Measurements from ENCODE around the gene GTF2A1. TPM values are rescaled to one million over a fixed set of nuclear protein-coding genes. Genes with fewer than 3 reads are reported as not detected.

GTF2A1 gene
- polyA plus RNA-seq, 1 of the 3 experiments (the other 2 are of a cell fraction): 7.6 TPM

GRCh38 chr14:81236138-81236537 is 15.4 kb upstream of the GTF2A1 start:
- no peak overlapping the region for H3K27ac ChIP-seq (ENCODE audit: low read depth in 2 of 2, low read length in 1 of 2)
- no peak overlapping the region for H3K9ac ChIP-seq
- H3K27me3 ChIP-seq (ENCODE audit: insufficient read depth): no peaks in the 10 kb centered on the region
- 74% methylated on average over 4 of the region's 20 CpGs for WGBS (ENCODE audit: low lambda C conversion rate)
- H3K79me2 ChIP-seq (ENCODE audit: insufficient read depth): no peaks in the 10 kb centered on the region
- TF ChIP-seq TEAD4 (IDR thresholded peaks at IDR 0.05; ENCODE audit: borderline replicate concordance, insufficient read depth): no peak
- TF ChIP-seq MXI1 (IDR thresholded peaks at IDR 0.05; ENCODE audit: low read depth, low read length): no peak
- TF ChIP-seq RCOR1 (IDR thresholded peaks at IDR 0.05; ENCODE audit: low read length): no peak
- TF ChIP-seq RAD21 (IDR thresholded peaks at IDR 0.05; ENCODE audit: low read length): no peak
- no peak for TF ChIP-seq YY1 (IDR thresholded peaks at IDR 0.05; ENCODE audit: low read depth)
- no peak for TF ChIP-seq GATA2 (CRISPR knock-in tag; IDR thresholded peaks at IDR 0.05)
- TF ChIP-seq NFIC (IDR thresholded peaks at IDR 0.05; ENCODE audit: borderline replicate concordance): no peak
- TF ChIP-seq RXRA (IDR thresholded peaks at IDR 0.05; ENCODE audit: borderline replicate concordance, low read depth): no peak
- TF ChIP-seq SIN3A (IDR thresholded peaks at IDR 0.05; ENCODE audit: borderline replicate concordance, low read depth, low read length): no peak
- no peak for TF ChIP-seq EZH2phosphoT487 (IDR thresholded peaks at IDR 0.05; ENCODE audit: borderline replicate concordance, low read depth)
- TF ChIP-seq, protein P1, sequence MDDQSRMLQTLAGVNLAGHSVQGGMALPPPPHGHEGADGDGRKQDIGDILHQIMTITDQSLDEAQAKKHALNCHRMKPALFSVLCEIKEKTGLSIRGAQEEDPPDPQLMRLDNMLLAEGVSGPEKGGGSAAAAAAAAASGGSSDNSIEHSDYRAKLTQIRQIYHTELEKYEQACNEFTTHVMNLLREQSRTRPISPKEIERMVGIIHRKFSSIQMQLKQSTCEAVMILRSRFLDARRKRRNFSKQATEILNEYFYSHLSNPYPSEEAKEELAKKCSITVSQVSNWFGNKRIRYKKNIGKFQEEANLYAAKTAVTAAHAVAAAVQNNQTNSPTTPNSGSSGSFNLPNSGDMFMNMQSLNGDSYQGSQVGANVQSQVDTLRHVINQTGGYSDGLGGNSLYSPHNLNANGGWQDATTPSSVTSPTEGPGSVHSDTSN (IDR thresholded peaks at IDR 0.05): no peak
- TF ChIP-seq, protein P2, sequence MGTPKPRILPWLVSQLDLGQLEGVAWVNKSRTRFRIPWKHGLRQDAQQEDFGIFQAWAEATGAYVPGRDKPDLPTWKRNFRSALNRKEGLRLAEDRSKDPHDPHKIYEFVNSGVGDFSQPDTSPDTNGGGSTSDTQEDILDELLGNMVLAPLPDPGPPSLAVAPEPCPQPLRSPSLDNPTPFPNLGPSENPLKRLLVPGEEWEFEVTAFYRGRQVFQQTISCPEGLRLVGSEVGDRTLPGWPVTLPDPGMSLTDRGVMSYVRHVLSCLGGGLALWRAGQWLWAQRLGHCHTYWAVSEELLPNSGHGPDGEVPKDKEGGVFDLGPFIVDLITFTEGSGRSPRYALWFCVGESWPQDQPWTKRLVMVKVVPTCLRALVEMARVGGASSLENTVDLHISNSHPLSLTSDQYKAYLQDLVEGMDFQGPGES (IDR thresholded peaks at IDR 0.05; ENCODE audit: low read depth, low read length): no peak
- TF ChIP-seq JUND (IDR thresholded peaks at IDR 0.05): no peak
- TF ChIP-seq SMC3 (IDR thresholded peaks at IDR 0.05; ENCODE audit: low read depth, low read length): no peak
- TF ChIP-seq EP300 (IDR thresholded peaks at IDR 0.05; ENCODE audit: borderline replicate concordance in 1 of 2, low read depth in 1 of 2, low read length in 1 of 2): no peak
- TF ChIP-seq REST (IDR thresholded peaks at IDR 0.05; ENCODE audit: low read depth, low read length): no peak
- no peak for TF ChIP-seq FOXJ3 (CRISPR knock-in tag; IDR thresholded peaks at IDR 0.05)
- TF ChIP-seq CTCF (IDR thresholded peaks at IDR 0.05): no peak
- no peak for TF ChIP-seq ELF1 (IDR thresholded peaks at IDR 0.05)
- TF ChIP-seq FOSL2 (IDR thresholded peaks at IDR 0.05; ENCODE audit: borderline replicate concordance, low read depth): no peak
- H3K4me2 ChIP-seq: no peak overlapping the region
- H2AFZ ChIP-seq (ENCODE audit: low read depth): no peak overlapping the region
- H3F3A ChIP-seq (replicated peaks; ENCODE audit: insufficient read depth): no peaks in the 10 kb centered on the region
- CTCF ChIA-PET: interaction anchor here (0.8 to 0.9 kb wide), 2 partner anchors 218 to 228 kb away, joined by 3 read pairs; no protein-coding TSS in a partner anchor
- no peak for DNase-seq
- no peaks in the 10 kb centered on the region for H4K20me1 ChIP-seq (ENCODE audit: insufficient read depth)
- no peak overlapping the region for H3K4me3 ChIP-seq (ENCODE audit: low read depth in 2 of 2, low read length in 1 of 2)
- no peaks in the 10 kb centered on the region for H3K9me2 ChIP-seq
- peaks cover 0 to 4% of the 10 kb centered on the region in 2 experiments; a peak in 1 of 4 replicates for H3K4me1 ChIP-seq (ENCODE audit: control insufficient read depth in 1 of 2, insufficient read depth in 2 of 2, low read depth in 1 of 2, low read length in 1 of 2)
- peaks cover 9% of the 10 kb centered on the region; the same call in 1 of the 2 replicates for H3K9me3 ChIP-seq
- no peaks in the 10 kb centered on the region for H3K36me3 ChIP-seq (replicated peaks in 1 of 2; ENCODE audit: control insufficient read depth in 1 of 2, insufficient read depth in 2 of 2, low read length in 1 of 2)
- POLR2A ChIA-PET: no interaction called here

All from SK-N-SH (cell line).